GM21515 (cell line): ENCODE results near the gene CCDC190.
"Not testable (repeated sequence)": the region's sequence is repeated elsewhere in the genome, so short reads cannot be mapped to it uniquely, and the experiment has no call there.

Source experiments
- ATAC-seq: cut with Tn5 transposase; IDR thresholded peaks from one replicate; pipeline ENCODE4 v1.9.1; 2021; ENCODE audit not compliant: unreplicated experiment

The CCDC190 gene

DNA sequence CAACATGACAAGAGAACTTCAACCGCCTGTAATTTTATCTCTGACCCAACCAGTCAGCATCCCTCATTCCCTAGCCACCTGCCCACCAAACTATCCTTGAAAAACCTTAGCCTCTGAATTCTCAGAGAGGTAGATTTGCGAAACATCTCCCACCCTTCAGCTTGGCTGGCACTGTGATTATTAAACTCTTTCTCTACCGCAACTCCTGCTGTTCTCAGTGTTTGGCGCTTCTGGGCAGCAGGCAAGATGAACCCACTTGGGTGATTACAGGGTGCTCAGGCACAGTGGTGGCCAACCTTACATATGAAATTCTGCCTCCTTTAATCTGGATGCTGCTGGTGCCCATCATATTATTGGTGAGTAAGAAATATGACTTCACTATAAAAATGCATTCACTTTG, 22.1 kb downstream of the CCDC190 start:
- no peak for ATAC-seq

DNA sequence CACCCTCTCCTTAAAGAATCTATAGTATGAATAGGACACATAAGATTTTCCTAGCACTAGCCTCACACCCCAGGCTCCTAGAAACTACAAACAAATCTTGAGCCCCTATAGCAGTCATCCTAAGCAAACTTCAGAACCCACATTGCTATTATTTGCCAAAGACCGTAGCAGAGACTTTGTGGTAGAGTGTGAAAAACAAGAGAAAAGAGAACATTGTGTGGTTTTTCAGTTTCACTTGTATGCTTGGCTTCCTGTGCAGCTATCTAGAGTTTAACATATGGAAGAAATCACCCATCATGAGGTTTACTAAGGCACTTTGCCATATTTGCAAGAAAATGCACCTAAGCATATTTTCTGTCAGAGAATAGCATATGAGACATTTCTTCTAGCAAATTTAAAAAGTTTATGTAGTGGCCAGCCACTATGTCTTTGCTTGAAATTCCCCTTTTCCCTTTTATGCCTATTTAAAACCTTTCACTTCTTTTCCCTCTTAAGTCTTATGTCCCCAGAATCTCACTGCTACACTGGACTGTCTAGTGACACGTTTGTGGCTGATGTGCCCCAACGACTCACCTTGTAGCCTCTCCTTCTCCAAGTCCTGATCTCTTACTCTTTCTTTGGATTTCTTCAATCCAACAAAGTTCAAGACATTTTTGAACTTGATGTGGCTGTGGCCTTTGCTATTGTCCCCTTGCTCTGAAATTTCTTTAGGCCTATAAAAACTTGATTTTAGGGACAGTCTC, 25.6 kb downstream of the CCDC190 start:
- peak; percentile 96 for ATAC-seq

DNA sequence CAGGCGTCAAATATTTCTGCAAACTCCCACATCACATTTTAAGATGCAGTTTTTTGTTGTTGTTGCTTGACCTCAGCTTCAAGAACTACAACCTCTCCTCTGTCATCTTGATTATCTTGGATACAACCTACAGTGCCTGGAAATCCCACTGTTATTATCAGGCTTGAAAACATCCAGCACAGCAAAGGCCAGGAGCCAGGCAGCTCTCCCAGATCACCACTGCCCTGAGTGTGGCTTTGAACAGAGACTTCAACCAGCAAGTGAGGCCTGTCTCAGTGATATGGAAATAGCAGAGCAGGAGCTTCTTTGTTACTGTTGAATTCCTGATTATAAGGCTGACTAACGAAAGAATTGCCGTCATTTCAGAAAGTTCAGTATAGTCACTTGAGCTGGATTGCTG, 28.5 kb downstream of the CCDC190 start:
- ATAC-seq, result no peak

DNA sequence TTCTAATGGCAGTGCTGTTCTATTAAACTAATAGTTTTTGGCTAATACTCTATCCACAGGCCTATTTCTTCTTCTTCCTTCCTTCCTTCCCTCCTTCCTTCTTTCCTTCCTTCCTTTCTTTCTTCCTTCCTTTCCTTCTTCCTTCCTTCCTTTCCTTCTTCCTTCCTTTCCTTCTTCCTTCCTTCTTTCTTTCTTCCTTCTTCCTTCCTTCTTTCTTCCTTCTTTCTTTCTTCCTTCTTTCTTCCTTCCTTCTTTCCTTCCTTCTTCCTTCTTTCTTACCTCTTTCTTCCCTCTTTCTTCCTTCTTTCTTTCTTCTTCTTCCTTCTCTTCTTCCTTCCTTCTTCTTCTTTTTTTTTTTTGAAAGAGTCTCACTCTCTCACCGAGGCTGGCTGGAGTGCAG, 31.7 kb downstream of the CCDC190 start:
- ATAC-seq, result no peak

DNA sequence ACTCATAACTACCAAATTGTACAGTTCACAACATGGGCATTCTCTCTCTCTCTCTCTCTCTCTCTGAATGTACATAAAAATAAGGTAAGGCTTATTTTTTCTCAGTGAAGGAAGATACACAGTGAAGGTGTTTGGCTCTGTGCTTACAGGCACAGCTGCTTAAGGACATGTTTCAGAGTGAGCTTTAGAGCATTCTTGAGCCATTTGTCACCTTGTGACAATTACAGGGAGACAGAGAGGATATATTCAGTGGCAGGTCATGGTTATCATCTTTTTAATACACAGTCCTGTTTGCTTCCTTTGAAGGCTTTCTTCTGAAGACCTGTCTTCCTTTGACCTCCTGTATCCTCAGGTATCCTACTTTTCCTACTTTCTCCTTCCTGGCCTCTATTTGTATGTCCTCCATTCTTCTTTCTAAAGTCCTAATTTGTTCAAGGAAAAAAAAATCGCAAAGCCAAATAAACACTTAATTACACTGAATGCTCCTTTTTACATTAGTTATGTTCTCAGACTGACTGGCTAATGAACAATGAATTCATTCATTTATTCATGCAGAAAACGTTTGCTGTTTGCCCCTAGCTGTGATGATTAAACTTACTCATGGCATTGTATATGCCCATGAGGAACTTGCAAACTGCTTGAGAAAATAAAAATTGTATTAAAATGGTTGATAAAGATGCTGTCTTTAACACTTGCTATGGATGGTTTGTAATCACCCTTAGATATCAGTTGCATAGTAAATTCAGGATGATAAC, 37.0 kb downstream of the CCDC190 start:
- no peak for ATAC-seq

DNA sequence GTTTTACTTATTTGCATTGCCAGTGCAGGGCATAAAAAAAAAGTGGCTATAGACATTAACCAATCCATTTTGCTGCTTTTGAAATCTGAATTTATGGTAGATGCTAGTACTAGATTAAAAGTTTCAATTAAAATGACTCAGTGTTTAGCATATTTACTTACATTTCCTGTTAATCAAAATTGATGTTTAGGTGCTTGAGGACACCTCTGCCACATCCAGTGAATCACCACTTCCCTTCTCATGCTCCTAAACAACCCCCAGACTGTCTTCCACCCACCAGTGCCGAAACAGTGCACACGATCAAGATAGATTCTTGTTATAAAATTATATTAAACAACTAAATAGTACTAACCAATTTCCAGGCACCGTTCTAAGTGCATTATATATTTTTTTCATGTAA, 37.7 kb downstream of the CCDC190 start:
- ATAC-seq, result no peak

DNA sequence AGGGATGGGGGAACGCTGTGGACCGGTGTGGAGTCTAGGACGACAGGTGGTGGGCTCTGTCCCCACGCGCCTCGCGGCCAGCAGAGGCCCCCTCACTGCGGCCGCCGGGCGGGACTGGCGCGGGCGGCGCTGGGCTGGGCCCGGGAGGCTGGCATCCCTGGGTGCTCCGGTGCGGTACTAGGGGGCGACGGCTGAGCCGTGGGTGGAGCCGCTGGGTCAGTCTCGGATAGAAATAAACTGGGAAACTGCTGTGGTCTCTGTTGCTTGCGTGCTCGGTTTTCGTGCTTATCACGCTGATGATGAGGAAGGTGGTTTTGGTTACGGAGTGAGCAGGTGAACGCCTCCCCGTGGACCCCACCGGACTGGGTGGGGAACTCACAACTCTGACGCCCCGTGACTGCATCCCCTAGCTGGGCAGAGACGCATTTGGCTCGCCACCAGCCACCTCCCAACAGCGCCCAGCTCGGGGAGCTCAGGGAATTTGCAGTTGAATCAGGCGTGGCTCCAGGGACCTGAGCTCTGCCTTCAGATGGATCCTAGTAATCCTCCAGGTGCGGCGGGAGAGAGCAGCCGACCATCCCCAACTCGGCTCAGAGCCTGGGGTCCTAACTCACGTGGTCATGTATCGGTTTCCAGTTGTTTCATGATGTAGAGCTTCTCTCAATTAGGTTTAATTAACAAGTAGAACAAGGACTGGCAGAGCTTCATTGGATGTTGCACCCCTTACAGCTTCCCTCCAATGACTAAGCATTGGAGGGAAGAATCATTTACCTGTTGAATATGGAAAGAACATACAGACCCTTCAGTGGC, 38.4 kb downstream of the CCDC190 start:
- ATAC-seq, result no peak

DNA sequence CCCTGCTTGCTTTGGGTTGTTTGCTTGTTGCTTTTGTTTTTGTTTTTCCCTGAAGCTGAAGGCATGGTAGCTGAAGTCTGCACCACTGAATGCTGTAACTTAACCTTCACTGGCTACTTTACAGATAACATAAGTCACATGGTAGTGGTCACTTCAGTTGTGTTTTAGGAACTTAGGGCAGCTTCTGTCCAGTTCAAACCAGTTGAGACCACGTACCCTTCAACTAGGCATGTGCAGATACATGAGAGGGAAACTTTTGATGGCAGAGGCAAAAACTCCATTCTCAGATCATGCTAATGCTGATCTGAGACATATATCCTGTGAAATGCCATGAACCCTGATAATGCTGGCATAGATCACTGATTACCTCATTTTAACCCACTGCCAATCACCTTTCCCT, 42.3 kb downstream of the CCDC190 start:
- not testable (repeated sequence) for ATAC-seq

DNA sequence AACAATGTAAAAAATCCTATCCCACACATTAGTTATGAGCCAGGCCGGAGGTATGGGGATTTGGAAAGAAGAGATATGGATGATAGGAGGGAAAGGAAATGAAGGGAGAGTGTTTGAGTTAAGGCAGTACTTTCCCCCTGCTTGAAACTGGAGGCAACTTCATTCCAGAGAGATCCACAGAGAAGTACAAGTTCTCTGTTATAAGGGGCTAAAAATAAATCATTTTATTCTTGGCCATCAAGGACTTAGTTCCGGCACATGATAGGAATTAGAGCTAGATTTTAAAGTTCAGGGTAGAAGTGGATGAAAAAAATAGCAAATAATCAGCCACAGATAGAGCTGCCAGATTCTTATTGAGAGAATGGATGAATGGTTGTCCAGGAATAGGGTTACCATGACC, 42.8 kb downstream of the CCDC190 start:
- ATAC-seq, result not testable (repeated sequence)

DNA sequence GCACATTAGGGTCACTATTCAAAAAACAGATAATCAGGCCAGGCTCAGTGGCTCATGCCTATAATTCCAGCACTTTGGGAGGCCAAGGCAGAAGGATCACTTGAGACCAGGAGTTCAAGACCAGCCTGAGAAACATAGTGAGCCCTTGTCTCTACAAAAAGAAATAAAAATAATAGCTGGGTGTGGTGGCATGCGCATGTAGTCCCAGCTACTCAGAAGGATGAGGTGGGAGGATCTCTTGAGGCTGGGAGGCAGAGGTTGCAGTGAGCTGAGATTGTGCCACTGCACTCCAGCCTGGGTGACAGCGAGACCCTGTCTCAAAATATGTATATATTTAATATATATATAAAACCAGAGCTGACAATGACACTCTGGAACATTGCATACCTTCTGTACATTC, 48.6 kb downstream of the CCDC190 start:
- not testable (repeated sequence) for ATAC-seq

DNA sequence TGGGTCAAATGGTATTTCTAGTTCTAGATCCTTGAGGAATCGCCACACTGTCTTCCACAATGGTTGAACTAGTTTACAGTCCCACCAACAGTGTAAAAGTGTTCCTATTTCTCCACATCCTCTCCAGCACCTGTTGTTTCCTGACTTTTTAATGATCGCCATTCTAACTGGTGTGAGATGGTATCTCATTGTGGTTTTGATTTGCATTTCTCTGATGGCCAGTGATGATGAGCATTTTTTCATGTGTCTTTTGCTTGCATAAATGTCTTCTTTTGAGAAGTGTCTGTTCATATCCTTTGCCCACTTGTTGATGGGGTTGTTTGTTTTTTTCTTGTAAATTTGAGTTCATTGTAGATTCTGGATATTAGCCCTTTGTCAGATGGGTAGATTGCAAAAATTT, 53.5 kb downstream of the CCDC190 start:
- ATAC-seq, result not testable (repeated sequence)
